GM19239 (cell line): Measurements from ENCODE around the gene MEPE.

Source experiments
- DNase-seq: peaks from one replicate; pipeline ENCODE4 v3.0.0; 2011; ENCODE audit warnings: low spot score; ENCODE audit not compliant: insufficient read length
- FAIRE-seq: peaks from 2 replicates; lab custom pipeline; 2011; peaks lifted over from hg19 to GRCh38; lab: Jason Lieb, UNC

Gene MEPE

DNA sequence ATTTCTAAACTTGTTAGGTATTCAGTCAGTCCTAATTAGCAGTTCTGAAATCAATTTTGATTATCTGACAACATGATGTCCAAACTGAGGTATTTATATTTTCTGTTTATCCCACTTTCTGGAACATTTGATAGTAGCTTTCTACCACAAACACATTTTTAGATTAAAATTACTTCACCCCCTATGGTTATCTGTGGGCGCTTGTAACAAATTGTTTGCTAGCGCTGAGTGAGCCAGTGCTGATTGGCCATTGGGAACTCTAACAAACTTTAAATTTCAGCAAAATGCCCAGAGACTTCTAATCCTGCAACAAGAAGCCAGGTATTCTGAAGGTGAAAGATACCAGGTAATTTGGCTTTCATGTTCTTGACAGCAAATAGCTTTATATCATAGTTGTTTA, at the start of gene MEPE:
TSS of gene MEPE (plus strand) at position 301 of the 400 bp plus-strand sequence. CDS start 1,746 bp downstream, outside the sequence.
- DNase-seq (no peak), FAIRE-seq (no peak)

- DNase-seq, result no peak
- FAIRE-seq, result no peak
These were observed 49.0 kb upstream of the MEPE start for GRCh38 chr4:87783781-87784180.

DNA sequence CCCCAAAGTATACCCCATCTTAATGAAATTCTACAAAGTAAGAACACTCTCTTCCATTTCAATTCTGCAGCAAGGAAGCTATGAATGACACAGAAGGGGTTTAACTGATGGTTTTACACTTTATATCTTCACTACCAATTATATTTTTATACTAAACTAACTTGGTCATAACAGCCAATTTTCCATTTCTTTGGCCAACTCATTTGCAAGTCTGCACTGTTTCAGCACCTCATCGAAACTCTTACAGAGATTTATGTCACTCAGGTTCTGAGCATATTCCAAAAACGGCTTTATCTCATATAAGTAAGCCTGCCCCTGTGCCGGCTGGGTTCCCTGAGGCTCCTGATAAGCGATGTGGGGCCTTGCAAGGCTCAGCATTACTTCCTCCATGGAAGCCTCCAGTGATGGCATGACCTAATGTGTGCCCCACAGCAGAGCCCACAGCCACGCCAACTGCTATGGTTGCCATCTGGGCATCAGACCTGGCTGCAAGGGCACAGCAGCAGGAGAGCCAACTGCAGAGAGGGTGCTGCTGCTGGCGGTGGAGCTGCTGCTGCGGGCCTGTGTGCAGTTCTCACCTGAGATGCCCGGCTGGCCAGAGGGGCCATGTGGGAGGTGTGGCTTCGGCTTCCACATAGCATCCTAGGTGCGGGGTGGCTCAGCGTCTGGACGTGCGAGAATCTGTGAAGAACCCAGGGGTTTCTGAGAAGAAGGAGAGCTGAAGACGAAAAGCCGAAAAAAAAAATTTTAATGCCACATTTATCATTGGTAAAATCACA, 46.8 kb upstream of the MEPE start:
- DNase-seq, result no peak
- no peak for FAIRE-seq

DNA sequence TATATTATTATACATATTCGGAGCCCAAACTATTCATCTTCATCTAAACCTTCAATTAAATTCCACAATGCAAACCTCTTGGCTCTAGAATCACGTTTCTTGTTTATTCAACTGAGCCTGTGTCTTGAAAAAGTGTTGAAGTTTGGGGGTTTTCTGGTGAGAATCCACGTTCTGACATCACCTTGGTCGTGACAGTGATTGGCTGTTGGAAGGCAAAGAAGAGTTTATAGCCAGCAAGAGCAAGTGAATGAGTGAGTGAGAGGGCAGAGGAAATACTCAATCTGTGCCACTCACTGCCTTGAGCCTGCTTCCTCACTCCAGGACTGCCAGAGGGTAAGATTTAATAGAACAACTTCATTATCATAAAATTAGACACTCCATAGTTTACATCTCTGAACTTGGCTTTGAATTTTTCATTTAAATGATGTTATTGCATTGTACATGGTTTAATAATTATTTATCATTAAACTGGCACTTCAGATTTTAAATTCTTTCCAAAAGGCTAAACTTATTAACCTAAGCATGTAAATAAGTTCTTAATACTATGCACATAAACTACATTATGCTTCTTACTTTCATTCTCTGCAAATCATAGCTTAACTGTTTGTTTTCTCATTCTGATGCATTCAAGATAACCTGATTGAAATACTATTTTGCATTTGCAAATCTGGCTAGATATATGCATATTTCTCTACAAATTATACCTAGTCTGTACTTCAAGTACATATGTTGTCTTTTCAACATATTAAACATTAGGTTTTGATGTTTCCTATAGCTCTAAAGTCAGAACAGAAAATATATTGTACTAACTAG, 33.3 kb upstream of the MEPE start, which contains the start of gene IBSP:
TSS of gene IBSP (plus strand) at position 254 of the 813 bp plus-strand sequence. CDS start 2,808 bp downstream, outside the sequence.
- no peak for DNase-seq
- FAIRE-seq, result no peak

DNA sequence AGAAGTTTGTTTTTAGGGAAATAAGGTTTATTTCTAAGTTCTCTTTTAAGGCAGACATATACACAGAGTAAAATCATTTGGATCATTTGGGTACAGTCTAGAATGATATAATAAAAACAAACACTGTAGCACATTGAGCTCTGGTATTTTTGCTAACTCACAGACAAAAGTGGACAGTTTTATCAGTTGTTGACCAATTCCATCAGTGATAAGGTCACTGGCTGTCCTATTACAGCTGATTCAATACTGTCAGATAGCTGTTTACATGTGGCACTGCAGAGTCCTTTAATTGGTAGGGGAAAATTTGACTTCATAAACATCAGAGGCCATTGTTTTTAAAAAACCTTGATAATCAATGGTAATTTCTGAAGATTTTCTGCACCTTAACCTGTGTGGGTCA, 29.9 kb upstream of the MEPE start:
- FAIRE-seq (no peak), DNase-seq (no peak)

- FAIRE-seq (no peak), DNase-seq (no peak)
These were observed 29.3 kb upstream of the MEPE start for GRCh38 chr4:87803421-87803820.

DNA sequence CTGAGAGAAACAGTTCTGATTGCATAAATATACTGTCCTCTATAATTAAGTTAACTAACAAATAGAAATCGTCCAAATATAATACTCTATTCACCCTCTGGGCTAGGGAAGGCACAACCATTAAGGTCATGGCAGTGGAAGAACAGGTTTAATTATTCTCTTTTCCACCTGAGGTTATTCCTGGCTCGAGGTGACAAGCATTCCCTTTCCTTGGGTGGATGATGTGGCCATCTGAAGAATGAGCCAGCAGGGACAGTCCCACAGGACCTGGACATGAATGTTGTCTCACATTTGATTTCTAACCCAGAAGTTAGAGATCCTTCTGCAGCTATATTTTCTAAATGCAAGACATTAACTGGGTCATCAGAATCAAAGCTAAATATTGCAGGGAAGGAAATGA, 27.9 kb upstream of the MEPE start:
- DNase-seq (no peak), FAIRE-seq (no peak)

DNA sequence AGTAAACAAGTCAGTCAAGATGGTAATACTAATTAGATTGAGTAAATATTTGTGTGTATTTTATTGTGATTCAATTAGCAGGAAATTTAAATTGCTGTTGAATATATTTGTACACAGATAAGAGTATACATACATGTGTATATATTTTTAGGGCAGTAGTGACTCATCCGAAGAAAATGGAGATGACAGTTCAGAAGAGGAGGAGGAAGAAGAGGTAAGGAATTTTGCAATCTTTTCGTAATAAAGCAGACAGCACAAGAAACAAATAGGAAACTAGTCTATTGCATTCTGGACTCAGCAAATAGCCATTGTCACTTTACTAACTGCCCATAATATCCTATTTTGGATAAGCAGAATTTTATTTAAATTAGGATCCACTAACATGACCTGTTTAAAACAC, 26.8 kb upstream of the MEPE start:
- FAIRE-seq, result no peak
- no peak for DNase-seq

DNA sequence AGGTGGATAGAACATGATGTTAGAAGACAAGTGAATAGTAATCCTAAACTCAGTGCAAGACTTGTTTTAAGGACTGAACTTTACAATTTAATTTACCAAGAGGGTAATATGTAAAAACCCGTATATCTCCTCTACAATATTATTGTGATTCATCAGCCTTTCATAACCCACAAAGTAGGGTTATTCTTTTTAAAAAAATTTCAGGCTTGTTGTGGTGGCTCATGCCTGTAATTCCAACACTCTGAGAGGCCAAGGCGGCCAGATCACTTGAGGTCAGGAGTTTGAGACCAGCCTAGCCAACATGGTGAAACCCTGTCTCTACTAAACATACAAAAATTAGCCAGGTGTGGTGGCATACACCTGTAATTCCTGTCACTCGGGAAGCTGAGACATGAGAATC, 26.2 kb upstream of the MEPE start:
- no peak for FAIRE-seq
- DNase-seq, result no peak

- no peak for DNase-seq
- no peak for FAIRE-seq
These were observed 25.4 kb upstream of the MEPE start for GRCh38 chr4:87807402-87807801.

DNA sequence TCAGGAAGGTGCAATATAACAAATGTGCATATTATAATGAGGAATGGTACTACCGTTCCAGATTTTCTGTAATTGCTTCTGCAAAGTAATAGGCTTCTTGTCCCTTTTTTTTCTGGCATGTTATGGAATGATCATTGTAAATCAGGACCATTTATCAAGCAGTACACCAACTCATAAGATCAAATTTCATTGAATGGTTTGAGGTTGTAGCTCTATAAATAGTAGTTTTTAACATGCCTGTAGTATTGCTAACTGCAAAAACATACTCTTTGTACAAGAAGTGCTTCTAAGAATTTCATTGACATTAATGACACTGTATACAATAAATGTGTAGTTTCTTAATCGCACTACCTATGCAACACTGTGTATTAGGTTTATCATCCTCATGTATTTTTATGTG, 20.8 kb upstream of the MEPE start:
- DNase-seq, result no peak
- no peak for FAIRE-seq

DNA sequence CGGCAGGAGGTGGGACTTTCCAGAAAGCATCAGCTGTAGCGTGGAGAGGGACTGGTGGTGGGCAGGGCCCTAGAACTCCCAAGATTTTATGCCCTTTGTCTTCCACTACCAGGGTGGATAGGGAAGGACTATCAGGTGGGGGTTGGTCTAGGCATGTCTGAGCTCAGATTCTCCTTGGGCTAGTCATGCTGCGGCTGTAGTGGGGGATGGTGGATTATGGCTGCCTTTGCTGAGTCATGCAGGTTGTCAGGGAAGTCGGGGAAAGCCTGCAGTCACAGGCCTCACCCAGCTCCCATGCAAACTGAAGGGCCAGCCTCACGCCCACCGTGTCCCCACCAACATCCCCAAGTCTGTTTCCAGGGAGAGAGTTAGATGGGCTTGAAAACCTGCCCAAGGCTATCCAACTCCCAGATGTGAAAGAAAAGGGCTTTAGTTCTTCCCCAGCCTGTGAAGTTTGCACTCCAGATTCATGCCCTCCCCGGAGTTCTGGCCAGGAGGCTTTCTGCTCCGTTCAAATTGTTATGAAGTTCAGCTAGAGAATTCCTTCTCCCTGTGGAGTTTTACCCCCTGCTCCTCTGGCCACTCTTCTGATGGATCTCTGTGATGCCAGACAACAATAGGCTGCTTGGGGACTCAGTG, 13.4 kb upstream of the MEPE start:
- DNase-seq, result no peak
- no peak for FAIRE-seq

- no peak for FAIRE-seq
- DNase-seq, result no peak
These were observed 9.6 kb upstream of the MEPE start for GRCh38 chr4:87823200-87823599.

DNA sequence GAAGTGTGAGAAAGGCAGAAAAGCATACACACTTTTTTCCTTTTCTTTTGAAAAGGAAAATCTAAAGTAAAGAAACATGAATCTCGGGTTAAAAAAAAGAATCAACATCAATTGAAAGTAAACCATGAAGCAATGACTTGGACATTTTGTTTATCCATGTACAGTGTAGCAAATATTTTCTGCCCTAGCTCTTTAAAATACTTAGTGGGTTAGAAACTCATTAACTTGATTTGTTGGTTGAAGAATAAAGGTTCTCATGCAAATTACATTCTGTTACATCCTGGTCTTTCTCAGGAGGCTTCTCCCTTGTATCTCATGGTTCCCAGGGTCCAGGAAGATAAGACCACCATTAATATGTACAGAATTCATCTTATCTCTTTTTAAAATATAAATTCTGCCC, 9.0 kb upstream of the MEPE start:
- no peak for DNase-seq
- FAIRE-seq, result no peak

- FAIRE-seq, result no peak
These were observed 8.4 kb upstream of the MEPE start for GRCh38 chr4:87824352-87824751.

GRCh38 chr4:87834401-87834800, 1.6 kb downstream of the MEPE start:
- no peak for DNase-seq
- FAIRE-seq, result no peak

More at GRCh38 chr4:87824352-87824751, 8.4 kb upstream of the MEPE start:
- no peak for DNase-seq

DNA sequence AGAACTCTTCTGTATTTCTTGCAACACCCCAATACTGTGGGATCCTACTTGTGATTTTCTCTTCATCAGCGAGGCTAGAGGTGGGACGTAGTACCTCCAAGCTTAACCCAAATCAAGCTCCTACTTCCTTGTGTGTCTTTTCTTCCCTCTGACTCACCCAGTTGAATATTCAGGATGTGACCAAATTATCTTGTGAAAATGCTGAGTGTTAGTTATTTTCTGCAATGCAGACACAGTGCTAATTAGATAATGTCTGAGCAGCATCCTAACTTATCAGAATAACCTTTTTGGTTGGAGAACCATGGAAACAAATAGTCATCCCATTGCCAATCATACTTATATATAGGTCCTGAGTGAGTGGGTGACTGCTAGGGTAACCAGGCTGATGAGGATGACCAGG, 2.4 kb downstream of the MEPE start:
- DNase-seq (no peak), FAIRE-seq (no peak)

DNA sequence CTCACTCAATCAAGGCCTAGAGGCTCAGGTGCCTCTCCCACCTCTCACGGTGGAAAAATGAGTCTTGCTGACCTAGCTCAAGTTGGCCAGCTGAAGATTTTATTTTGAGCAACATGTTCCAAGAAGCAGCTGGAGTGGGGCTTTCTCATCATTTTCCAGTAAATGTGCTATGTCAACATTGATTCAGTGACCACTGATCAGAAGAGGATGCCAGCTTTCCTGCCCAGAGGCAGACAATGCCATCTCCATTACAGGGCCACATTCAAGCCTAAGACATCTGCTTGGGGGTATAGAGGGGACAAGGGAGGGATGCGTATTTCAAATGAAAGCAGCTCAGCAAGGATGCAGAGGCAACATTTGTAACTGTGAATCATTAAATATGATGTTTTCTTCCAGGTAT, 3.0 kb downstream of the MEPE start:
- DNase-seq, result no peak
- no peak for FAIRE-seq

DNA sequence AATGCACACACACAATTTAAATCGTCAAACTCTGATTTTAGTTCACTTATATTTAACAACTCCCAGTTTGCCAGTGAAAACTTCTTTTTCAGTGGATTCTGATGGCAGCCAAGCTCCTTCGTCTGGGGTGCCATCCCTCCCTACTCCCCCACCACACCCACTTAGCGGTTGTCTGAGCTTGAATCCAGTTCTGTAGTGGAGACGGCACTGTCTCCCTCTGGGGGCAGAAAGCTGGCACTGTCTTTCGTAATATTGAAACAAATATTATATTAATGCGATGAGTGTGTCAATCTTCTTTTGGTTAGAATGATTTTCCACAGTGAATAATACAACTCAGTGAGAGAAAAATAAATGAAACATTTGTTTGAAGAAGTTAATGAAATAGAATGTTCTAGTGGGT, 5.4 kb downstream of the MEPE start:
- no peak for FAIRE-seq
- DNase-seq, result no peak

- DNase-seq, result no peak
- peak; percentile 18 for FAIRE-seq
These were observed 6.3 kb downstream of the MEPE start for GRCh38 chr4:87838890-87839591.
